HS-27A (cell line): Measurements from ENCODE around the gene BPGM.

Source experiments
- DNase-seq: peaks from one replicate; pipeline ENCODE4 v3.0.0-alpha.2; 2012; ENCODE audit warnings: low read depth, missing footprints

Gene BPGM

DNA sequence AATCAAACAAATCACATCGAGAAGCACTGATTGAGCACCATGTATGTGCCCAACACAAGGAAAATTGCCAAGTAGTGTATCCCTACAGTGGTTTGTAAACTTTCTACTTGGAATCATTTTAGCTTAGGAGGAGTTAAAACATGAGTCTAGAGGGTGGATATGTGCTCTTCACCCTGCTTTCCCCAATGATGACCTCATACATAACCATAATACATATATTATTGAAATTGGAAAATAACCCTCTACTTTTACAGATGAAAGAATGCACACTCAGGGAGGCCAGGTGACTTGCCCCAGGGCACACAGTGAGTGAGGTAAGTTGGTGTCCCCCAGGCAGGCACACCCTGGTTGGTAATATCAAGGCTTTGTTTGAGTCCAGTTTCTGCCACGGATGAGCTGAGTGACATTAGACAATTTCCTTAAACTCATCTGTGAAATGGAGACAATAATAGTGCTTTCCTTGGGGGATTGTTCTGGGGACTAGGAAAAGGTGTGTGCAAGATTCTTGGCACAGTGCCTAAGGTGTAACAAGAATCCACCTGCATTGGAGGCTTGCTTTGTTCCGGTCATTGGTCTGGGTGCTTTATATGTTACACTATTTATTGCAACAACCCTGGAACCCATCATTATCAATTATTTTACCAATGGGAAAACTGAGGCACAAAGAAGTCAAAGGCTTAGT lies 50.7 kb downstream of the BPGM start:
- DNase-seq, result no peak

DNA sequence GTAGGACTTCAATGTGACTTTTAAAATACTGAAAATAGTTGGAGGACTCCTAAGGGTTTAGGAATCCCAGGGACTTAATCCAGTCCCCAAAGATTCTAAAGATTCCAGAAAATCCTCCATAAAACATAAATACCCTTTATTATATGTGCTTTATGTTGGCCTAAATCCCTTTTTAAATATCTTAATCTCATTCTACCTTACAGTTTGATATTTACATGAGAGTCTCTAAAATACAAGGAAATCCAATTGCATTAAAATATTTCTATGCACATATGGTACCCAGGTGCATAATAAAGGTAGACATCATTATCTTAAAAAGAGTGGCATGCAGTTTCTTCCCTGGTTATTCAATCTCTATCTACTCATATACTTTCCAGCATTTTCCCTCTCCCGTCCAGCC lies 51.8 kb downstream of the BPGM start:
- no peak for DNase-seq

DNA sequence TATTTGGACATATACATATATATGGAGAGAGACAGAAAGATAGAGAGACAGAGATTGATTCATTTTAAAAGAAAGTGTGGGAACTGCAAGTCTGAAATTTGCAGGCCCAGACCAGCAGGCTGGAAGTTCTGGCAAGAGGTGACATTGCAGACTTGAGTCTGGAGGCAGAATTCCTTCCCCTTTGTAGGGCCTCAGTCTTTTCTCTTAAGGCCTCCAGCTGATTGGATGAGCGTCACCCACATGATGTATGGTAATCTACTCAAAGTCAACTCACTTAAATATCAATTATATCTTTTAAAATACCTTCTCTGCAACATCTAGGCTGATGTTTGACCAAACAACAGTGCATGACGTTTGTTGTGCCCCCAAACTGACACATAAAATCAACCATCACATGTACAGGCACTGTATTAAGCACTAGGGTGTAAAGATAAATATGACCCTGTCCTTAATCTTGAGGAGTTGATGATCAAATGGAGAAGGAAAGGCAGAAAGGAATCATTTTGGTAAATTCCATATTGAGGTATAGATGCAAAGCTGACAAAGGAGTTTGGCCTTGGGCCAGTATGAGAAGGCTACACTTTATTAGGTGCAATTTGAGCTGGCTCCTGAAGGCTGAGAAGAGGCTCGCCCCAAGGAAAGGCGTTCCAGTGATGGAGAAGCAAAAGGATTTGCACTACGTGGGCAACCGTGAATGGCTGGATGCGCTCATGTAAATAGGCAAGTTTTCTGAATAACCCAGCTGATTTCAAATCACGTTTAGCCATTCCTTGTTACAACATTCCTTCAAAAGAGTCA lies 52.6 kb downstream of the BPGM start:
- DNase-seq, result no peak

DNA sequence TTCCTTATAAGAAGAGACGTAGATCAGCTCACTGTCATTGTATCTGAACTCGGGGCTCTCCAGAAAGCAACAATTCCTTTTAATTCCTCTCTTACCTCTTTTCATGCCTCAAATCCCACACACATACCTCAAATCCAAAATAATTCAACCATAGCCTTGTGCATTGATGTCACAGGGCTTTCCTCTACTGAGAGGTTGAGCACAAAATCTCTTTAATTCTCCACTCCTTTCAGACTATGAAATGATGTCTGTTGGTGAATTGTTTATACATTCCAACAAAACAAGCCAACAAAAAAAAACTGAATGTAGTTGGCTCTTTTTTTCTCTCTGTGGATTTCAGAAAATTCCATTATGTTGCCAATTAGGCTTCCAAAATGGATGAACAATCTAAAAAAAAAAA lies 53.2 kb downstream of the BPGM start:
- no peak for DNase-seq

DNA sequence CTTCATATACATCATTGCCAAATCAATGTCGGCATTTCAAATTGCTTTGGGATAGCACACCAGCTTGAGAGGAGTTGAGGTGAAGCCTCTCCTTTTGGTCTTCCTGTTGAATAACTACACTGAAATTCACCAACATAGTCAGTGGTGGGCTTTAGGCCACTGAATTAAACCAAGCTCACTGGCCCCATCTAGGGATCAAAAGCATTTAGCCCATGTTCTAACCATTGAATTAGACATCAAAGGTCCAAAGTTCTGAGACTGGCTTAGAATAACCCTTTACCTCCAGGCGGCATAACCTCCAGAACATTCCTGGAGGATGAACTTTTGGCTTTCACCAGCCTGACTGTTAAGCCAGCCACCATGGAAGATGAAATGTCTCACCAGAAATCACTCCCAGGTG lies 54.6 kb downstream of the BPGM start:
- no peak for DNase-seq

DNA sequence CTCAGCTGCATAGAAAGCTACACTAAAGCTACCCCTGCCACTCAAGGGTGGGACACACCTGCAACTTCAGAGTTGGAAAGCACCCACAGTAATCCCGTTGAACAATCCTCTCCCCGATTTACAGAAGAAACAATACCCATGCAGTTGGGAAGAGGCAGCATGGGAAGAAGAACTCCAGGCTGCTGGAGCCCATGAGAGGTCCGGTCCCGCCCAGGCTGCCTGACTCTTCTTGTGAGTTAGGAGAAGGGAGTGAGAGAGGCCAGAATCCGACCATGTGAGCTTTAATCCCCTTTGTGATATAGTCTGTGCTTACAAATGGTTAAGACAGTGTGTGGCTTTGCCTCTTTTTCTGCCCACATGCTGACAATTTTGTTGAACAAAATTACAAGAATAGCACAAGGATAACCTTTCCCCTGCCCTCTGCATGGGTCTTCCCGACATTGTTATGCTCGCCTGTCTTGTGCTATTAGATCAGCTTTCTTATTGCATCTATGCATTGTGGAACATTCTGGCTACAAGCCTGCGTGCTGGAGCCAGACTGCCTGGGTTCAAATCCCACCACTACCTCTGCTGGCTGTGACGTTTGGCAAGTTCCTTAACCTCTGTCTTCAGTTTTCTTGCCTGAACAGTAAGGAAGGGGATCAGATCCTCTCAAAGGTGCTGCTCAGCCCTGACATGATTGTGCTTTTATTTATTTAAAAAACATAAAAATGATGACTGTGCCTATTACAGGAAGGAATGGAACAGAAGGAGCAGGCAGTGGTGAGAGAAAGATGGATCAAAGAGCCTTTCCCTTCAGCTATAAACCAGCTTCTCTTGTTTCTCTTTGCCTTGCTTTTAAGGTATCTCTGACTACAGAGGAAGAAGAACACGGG lies 56.0 kb downstream of the BPGM start:
- DNase-seq, result no peak

DNA sequence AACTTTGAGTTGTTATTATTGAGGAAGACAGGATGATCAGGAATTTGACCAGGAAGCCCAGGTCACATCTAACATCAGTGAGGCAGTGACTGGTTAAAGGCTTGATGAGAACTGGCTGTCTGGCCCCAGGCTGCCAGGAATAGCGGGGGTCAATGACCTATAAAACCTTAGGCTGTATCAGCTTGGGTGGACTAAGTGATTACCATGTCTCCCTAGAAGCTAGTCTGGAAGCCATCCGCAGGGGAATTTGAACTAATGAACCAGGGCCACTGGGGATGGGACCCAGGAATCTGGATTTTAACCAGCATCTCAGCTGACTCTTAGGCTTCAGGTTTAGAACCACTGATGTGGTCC lies 56.6 kb downstream of the BPGM start:
- DNase-seq, result no peak

DNA sequence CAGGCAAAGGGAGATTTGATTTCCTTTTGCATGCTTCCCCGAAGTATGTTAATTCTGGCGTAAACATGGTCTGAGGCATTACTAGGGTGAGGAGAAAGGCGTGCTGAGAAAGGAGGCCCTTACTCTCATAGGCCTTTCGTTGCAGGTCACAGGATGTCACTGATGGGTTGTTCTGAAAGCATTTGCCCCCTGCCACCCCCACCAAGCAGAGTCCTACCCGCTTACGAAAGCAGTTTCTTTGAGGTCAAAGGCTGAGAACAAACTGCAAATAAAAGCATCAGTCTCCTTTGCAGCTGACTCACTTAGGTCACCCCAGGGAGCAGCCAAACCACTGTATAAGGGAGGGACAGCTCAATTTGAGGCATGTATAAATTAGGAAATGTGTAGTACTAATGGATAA lies 57.1 kb downstream of the BPGM start:
- no peak for DNase-seq

DNA sequence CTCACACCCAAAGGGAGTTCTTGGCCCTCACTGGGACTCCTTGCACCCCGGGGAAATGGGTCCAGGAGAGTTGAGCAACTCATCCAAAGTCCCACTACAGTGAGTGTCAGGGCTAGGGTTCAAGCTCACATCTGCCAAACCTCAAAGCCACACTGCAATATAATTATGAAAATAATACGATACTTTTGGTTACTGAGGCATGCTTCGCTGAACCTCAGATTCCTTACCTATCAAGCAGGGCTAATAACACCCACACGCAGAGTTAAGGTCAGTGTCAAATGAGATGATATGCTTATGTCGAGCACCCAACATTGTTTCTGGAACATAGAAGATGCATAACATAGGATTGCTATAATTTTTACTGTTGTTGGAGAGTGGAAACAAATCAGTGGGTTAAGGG lies 58.2 kb downstream of the BPGM start:
- DNase-seq, result no peak

DNA sequence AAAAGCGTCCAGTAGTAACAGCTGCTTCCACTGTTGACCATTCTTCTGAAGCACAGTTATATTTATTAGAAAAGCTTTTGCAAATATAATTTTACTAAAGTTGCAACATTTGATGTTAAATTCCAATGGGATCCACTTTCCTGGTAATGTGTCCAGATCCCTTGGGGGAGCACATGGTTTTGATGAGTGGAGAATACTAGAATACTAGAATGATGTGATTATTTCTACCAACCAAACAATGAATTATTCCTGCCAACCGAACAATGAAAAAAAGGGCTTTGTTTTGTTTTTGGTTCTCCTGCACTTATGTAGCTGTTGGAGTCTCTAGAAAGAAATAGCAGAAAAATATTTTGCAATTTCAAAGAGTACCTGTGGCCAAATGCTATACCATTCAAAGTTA lies 59.1 kb downstream of the BPGM start:
- DNase-seq, result no peak

DNA sequence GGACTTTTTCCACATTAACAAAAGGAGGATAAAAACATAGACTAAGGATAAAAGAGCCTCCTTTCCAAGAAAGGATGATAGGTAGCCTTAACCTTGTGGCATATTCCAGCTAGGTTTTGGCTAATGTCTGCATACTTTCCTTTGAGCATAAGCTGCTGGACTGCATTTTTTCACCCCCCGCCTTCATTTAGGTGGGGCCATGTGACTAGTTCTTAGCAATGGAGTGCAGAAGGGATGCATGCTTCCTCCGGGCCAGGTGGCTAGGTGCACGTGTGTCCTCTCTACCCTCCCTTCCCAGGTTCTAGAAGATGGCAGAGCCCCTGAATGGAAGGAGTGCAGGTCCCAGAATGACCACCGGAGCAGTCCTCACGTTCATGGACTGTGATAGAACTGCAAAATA lies 59.8 kb downstream of the BPGM start:
- no peak for DNase-seq

DNA sequence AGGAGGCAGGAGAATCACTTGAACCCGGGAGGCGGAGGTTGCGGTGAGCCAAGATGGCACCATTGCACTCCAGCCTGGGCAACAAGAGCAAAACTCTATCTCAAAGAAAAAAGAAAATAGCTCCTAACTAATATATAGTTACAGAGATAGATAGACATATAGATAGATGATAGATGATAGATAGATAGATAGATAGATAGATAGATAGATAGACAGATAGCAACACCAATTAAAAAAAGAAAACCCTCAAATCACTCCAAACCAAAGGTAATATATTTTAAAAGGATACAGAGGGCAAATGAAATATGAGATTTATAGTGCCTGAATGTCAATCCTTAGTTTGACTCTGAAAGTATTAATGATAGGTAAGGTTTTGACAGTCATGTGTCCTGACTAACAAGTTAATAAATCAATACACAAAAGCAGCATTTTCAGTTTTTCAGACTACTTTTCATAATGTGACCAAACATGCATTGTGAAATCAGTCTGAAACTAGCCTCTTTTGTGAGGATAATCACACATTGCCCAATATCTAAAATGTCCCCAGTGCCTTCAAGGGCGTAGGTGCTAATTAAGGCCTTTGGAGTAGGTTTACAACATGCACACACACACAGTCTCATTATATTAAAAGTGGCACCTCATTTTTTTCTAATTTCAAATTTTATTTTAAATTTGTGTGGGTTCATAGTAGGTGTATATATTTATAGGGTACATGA lies 61.2 kb downstream of the BPGM start:
- no peak for DNase-seq

DNA sequence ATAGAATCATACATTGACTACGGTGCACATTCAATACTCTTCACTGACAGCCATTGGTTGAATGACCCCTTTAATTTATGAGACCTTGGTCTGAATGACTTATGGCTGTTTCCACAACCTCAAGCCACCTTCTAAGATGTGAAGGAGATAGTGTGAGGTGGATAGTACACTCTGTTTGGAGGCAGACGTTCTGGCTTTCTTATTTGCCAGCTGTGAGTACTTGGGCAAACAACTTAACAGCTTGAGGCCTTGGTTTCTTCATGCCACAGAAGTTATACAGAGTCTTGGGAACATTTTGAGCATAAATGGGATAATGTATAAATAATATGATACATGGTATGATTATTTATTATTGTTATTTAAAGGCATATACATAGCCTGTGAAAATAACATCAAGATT lies 62.0 kb downstream of the BPGM start:
- DNase-seq, result no peak

DNA sequence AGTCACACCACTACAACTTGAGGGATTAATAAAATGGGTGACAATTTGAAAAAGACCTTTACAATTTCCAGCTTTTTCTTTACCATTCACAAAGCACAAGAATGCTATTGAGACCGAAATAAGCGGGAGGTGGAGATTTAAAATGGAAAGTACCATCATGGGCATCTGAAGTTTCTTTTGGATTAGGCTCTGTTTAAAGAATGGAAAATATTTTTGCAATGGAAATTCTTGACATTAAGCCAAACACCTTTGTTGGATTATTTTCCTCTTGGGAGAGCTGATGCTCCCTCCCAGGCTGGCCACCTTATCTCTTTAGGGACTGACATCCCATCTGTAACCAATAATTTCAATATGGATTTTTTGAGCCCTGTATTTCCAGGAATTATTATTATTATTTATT lies 62.5 kb downstream of the BPGM start:
- DNase-seq, result no peak

DNA sequence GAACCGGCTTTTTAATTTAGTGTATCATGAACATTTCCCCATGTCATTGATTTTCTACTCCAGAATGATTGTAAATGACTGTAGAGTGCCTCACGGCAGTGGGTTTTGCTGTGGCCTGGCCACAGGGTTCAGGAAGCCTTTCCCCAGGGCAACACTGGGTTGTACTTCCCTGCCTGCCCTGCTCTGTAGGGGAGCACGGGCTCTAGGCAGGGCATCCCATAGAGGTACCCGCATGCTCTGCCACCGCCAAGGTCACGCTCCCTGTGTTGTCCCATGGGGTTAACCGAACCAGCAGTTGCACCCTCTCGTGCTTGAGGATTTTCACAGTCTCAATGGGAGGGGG lies 63.8 kb downstream of the BPGM start:
- DNase-seq, result no peak

DNA sequence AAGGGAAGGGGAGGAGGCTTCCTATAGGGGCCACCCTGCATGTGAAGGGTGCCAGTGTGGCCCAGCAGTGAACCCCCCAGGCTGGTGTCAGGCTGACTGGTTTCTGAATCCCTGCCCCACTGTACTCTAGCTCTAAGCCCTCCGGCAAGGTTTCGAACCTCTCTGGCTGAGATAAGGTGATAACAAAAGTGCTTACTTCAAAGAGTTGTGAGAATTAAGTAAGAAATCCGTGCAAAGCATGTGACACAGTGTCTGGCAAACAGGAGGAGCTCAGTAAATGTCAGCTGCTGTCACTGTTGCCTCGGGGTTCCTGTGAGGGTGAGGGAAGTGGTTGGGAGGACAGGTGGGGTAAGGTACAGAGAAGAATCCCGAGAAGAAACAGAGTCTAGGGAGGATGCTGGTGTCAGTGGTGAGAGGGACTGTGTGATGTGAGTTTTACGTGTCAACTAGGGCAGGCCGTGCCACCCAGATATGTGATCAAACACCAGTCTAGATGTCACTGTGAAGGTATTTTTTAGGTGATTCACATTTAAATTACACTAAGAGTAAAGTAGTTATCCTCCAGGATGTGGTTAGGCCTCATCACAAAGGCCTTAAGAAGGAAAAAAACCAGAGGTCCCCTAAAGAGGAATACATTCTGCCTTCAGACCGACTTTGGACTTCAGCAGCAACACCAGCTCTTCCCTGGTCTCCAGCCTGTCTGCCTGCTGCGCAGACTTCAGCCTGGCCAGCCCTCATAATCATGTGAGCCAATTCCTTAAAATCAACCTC lies 64.4 kb downstream of the BPGM start:
- no peak for DNase-seq

DNA sequence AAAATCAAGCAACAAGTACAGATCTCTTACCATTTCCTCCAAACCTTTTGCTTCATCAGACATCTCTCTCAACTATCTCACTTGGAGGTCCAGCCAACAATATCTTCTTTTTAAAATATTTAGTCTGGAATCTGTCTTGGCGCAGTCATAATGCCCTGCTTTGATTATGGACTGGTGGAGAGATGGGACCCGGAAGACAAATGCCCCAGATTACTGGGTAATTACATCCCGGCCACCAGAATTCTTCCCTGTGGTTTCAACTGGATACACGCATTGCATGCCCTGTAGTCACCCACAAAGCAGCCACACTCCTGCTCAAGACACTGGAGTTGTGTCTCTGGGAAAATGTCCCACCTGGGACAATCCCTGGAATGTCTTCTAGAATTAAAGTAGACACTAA lies 65.5 kb downstream of the BPGM start:
- no peak for DNase-seq

DNA sequence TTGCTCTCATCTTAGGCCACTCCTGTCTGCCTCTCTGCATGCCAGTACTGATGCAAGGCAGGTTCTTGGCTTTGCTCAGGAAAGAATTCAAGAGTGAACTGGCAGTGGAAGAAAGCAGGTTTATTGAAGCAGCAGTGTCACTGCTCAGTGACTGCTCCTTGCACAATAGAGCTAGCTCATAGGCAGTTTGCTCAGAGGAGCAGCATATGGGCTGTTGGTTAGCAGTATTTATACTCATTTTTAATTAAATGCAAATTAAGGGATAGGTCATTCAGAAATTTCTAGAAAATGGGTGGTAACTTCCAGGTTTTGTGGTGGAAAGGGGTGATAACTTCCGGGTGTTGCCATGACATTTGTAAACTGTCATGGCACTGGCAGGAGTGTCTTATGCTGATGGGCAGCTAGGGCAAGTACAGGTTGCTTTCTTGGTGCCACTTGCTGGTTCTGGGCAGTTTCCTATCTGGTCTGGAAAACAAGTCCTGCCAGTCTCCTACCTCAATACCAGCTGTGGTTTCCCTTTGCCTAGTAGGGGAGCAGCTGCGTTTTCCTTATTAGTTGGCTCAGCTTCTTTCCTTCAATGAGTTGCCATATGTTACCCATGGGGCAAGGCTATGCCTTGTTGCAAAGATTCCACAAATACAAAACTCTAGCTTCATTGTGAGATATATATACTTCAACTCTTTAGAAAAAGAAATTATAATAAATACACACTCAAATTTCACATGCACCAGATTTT lies 68.0 kb downstream of the BPGM start:
- no peak for DNase-seq

DNA sequence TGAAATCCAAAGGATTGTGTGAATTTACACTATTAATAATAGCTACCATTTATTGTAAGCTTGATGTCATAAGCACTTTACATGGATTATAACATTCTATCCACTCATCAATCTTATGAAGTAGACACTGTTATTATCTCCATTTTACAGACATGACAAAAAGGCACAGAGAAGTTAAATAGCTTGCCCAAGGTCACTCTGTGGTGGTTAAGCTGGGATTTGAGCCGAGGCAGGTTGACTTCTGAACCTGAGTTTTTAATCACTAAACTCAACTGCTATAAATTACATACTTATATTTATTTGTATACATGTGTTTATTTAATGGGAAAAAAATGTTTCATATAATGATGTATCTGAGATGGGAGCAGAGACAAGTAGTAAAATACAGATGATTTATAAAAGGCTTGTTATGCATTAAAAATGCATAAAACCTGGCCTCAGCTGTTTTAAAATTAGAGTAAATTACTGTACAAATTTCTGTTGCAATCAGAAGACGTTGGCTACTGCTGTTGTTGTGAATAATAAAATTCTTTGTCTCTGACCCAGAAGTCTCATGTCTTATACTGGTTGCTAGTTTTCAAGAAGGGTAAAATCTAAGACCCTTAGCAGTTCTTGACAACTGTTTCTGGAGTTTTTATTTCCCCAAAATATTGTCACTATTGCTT lies 71.7 kb downstream of the BPGM start:
- no peak for DNase-seq
